Epithelial cell of esophagus (primary cell): ENCODE measurements around the gene SLC39A11.

Source experiments
- DNase-seq: peaks from one replicate; pipeline ENCODE4 v3.0.0; 2010; ENCODE audit warnings: low read depth
- H3K4me3 ChIP-seq: 2 replicates; pipeline ENCODE4 v1.5.1; 2011; ENCODE audit warnings: mild to moderate bottlenecking, low read length, control low read depth
- CTCF ChIP-seq: IDR thresholded peaks from 2 replicates; pipeline ENCODE4 v1.5.1; 2011; ENCODE audit warnings: low read depth, mild to moderate bottlenecking, low read length, control low read depth, inconsistent platforms; ENCODE audit not compliant: insufficient read depth; ENCODE audit errors: missing control alignments

Gene SLC39A11

GRCh38 chr17:72751746-72752145 lies 340.7 kb downstream of the SLC39A11 start:
- TF ChIP-seq CTCF, result no peak
- H3K4me3 ChIP-seq, result no peak overlapping the region
- no peak for DNase-seq

DNA sequence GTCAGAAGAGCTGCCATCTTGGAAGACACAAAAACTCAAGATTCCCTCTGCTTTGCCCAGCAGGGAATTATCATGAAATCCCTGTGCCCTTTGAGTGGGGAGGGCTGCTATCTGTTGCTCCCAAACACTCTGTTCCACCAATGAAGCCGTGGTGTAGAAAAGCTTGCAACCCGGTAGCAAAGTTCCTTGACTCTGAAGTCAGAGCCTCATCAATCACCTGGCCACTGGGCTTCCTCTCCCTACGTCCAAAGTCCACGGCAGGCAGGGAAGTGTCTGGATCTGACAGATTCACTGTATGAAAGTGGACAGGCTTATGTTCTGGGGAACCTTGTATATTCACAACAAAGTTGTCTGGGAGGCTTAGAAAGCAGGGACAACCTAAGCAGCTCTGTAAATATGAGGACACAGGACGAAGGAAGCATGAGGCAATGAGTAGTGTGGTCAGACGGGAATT lies 343.3 kb downstream of the SLC39A11 start:
- no peak for DNase-seq
- no peak for TF ChIP-seq CTCF
- no peak overlapping the region for H3K4me3 ChIP-seq

DNA sequence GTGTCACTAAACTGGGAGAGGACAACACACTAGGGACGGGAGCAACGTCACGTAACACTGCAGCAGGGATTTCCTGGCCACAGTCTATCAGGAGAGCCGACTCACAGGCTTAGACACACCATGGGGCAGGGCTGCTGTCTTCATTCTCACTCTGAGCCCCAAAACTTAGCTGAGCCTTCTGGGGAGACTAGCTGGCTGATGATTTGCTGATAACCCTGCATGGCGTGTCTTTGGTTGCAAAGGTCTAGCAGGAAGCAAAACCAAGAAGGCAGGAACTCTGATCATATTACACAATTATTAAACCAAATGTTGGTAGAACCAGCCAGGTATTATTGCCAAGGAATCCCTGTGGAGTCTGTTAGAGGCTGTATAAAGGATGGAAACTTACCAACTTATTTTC lies 345.0 kb downstream of the SLC39A11 start:
- no peak for DNase-seq

DNA sequence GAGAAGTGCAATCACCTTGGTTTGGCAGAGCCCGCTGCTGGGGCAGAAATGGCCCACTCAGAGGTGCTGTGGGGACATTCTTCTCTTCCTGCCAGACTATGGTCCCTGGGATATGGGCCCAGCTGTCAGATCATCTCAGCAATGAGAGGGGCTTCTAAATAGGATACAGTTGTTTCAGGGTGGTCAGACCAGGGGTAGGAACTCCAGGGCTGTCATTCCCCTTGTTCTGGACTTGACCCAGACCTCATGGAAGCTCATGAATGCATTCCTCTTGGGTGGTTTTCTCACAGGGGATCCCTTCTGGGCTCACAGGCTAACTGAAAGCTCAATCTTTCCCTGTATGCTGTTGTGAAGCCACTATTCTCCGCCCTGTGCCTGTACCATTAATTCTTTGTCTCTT lies 347.2 kb downstream of the SLC39A11 start:
- H3K4me3 ChIP-seq, result no peak overlapping the region
- no peak for DNase-seq
- no peak for TF ChIP-seq CTCF

More for the DNA sequence above, 345.0 kb downstream of the SLC39A11 start:
- H3K4me3 ChIP-seq, result no peak overlapping the region
- TF ChIP-seq CTCF, result no peak

GRCh38 chr17:72743037-72743467 lies 349.4 kb downstream of the SLC39A11 start:
- DNase-seq, result no peak
- no peak overlapping the region for H3K4me3 ChIP-seq
- TF ChIP-seq CTCF, result no peak

DNA sequence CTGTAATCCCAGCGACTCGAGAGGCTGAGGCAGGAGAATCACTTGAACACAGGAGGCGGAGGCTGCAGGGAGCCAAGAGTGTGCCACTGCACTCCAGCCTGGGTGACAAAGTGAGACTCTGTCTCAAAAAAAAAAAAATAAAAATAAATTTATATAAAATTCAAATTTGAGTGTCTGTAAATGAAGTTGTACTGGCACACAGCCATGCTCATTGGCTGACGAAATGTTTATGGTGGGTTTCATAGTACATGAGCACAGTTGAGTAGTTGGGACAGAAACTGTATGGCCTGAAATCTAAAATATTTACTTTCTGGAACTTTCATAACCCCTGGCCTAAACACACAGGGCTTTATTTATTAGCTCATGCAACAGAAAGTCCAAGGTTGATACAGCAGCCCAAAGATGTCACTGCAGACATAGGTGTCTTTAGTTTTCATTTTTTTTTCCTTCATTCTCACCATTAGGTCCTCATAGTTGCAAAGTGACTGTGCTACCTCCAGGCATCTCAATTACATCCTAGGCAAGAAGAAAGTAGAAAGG lies 355.3 kb downstream of the SLC39A11 start:
- H3K4me3 ChIP-seq, result no peak overlapping the region
- no peak for TF ChIP-seq CTCF
- DNase-seq, result no peak

DNA sequence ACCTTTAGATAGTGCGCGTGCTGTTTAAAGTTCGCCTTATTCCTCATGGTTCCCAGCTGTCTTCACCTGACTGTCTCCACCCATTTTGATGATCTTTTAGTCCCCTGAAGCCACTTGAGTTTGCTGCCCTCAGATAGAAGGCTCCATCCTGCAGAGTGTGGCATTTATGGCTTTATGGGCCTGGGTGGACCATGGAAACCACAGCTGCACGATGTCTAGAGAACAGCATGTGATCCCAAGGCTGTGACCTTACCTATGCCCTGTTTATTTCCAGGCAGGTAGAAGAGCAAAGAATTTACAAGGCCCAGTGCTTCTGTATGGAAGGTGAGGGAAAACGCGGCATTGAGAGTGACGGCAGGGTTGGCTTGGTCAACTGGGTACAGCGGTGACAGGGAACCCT lies 356.9 kb downstream of the SLC39A11 start:
- TF ChIP-seq CTCF, result no peak
- no peak for DNase-seq
- H3K4me3 ChIP-seq, result no peak overlapping the region
